Osteocyte (in vitro differentiated cells): ENCODE results near the gene LAMC1. TPM values are rescaled to one million over a fixed set of nuclear protein-coding genes. Genes with fewer than 3 reads are reported as not detected.

ENCODE experiments used
- DNase-seq: peaks from one replicate; pipeline ENCODE4 v3.0.0; 2021; ENCODE audit warnings: mixed read lengths; ENCODE audit not compliant: unreplicated experiment; ENCODE audit errors: extremely low spot score
- H3K27ac Mint-ChIP-seq: one replicate; pipeline ENCODE4 v1.8.0; 2021; ENCODE audit warnings: mild to moderate bottlenecking, mixed read lengths; ENCODE audit not compliant: unreplicated experiment
- H3K27me3 Mint-ChIP-seq: one replicate; pipeline ENCODE4 v1.8.0; 2021; ENCODE audit warnings: mixed read lengths; ENCODE audit not compliant: unreplicated experiment
- H3K36me3 Mint-ChIP-seq: one replicate; pipeline ENCODE4 v1.8.0; 2021; ENCODE audit warnings: mixed read lengths; ENCODE audit not compliant: unreplicated experiment
- H3K4me1 Mint-ChIP-seq: one replicate; pipeline ENCODE4 v1.8.0; 2021; ENCODE audit warnings: mixed read lengths; ENCODE audit not compliant: unreplicated experiment
- H3K4me3 Mint-ChIP-seq: one replicate; pipeline ENCODE4 v1.8.0; 2021; ENCODE audit warnings: mild to moderate bottlenecking, moderate library complexity, mixed read lengths; ENCODE audit not compliant: unreplicated experiment
- H3K9me3 Mint-ChIP-seq: one replicate; pipeline ENCODE4 v1.8.0; 2021; ENCODE audit warnings: mixed read lengths; ENCODE audit not compliant: unreplicated experiment
- total RNA-seq: library from RNA; stranded (reverse); gene quantifications from 2 replicates; pipeline ENCODE4 v1.2.1, GENCODE V29; 2021
- TF ChIP-seq, protein P1 (sequence below): fragments of 200-600 bp; sonication (generic); IDR thresholded peaks from 2 replicates; pipeline ENCODE4 v1.5.0; 2021; ENCODE audit warnings: antibody characterized with exemption, mild to moderate bottlenecking, moderate library complexity

LAMC1 gene
- total RNA-seq, 1 donor from 2014 or later = 384 TPM

DNA sequence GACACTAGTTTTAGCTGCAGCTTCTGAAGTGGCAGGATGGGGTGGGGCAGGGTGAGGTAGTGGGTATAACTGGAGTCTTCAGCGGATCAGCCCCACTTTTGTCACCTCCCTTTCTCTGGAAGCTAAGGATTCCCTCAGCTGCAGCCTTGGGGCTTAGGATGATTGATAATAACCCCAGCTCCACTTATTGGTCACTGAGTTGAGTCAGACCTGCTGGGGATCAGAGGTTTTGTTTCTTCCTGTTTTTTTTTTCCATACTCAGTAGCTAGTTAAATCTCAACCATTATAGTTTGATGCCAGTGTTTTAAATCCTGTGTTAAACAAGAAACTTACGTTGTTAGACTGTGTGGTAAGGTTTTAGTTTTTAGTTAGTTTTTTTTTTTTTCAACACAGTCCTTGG lies 57.2 kb downstream of the LAMC1 start:
- Mint-ChIP-seq H3K4me1 (peaks cover 51% of the 10 kb centered on the region), H3K4me3 (no peak overlapping the region)
- no peak for DNase-seq

DNA sequence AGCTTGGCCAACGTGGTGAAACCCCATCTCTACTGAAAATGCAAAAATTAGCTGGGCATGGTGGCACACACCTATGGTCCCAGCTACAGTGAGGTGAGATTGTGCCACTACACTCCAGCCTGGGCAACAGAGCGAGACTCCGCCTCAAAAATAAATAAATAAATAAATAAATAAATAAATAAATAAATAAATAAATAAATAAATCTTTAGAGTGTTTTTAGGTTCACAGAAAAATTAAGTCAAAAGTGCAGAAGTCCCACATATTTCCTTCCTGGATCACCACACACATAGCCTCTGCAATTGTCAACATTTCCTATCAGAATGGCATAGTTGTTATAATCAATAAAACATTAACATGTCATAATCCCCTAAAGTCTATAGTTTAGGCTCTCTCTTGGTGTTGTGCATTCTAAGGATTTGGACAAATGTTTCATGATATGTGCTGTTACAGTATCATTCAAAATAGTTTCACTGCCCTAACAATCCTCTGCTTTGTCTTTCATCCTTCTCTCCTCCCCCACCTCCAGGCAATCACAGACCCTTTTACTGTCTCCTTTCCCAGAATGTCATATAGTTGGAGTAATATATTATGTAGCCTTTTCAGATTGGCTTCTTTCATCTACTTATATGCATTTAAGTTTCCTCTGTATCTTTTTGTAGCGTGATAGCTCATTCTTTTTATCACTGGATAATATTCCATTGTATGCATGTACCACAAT lies 58.3 kb downstream of the LAMC1 start:
- H3K4me3 Mint-ChIP-seq = no peak overlapping the region
- H3K36me3 Mint-ChIP-seq = no peaks in the 10 kb centered on the region
- H3K27me3 Mint-ChIP-seq = no peaks in the 10 kb centered on the region
- no peaks in the 10 kb centered on the region for H3K9me3 Mint-ChIP-seq
- TF ChIP-seq, protein P1, sequence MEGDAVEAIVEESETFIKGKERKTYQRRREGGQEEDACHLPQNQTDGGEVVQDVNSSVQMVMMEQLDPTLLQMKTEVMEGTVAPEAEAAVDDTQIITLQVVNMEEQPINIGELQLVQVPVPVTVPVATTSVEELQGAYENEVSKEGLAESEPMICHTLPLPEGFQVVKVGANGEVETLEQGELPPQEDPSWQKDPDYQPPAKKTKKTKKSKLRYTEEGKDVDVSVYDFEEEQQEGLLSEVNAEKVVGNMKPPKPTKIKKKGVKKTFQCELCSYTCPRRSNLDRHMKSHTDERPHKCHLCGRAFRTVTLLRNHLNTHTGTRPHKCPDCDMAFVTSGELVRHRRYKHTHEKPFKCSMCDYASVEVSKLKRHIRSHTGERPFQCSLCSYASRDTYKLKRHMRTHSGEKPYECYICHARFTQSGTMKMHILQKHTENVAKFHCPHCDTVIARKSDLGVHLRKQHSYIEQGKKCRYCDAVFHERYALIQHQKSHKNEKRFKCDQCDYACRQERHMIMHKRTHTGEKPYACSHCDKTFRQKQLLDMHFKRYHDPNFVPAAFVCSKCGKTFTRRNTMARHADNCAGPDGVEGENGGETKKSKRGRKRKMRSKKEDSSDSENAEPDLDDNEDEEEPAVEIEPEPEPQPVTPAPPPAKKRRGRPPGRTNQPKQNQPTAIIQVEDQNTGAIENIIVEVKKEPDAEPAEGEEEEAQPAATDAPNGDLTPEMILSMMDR = no peak
- peak overlapping the region; percentile 29 for H3K27ac Mint-ChIP-seq
- no peak for DNase-seq
- H3K4me1 Mint-ChIP-seq = peaks cover 40% of the 10 kb centered on the region

More for the DNA sequence above, 57.2 kb downstream of the LAMC1 start:
- TF ChIP-seq, protein P1 = no peak
- Mint-ChIP-seq H3K36me3 (no peaks in the 10 kb centered on the region), H3K9me3 (no peaks in the 10 kb centered on the region), H3K27me3 (no peaks in the 10 kb centered on the region), H3K27ac (peak overlapping the region; percentile 33)

DNA sequence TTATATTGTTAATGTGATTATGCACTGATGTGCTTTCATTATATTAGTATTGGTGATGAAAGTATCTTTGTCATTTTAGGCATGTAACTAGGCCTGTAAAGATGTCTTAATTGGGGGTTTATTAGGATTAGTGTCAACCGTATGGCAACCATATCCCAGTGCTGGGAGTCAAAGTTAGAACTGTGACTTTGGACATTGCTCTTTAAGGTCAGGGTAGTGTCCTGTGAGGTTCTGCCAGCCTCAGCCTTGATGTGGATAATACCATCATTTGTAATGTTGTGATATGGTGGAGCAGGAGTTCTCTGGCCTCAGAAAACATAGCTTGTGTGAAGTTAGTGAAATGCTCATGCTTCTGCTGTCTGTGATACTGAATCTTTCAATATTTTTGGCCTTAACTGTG lies 59.4 kb downstream of the LAMC1 start:
- TF ChIP-seq, protein P1 = no peak
- no peaks in the 10 kb centered on the region for H3K27me3 Mint-ChIP-seq

DNA sequence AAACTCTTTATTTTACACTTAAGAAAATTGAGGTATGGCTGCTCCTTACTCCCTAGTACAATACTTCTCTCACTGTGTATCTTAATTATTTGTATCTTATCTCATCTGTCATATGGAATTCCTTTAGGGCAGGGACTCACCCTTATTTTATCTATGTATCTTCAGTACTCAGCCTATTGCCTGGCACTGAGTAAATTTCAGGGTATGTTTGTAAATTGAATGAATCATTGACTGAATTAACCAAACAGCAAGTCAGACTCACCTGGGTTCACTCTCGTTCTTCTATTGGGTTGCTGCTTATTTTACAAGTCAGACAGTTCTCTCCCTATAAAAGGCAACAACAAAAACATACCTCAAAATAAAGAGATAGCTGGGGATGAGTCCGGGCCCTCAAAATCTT lies 63.8 kb downstream of the LAMC1 start:
- no peak for DNase-seq
- Mint-ChIP-seq H3K36me3 (peaks cover 1% of the 10 kb centered on the region), H3K9me3 (no peaks in the 10 kb centered on the region), H3K4me3 (no peak overlapping the region), H3K27ac (no peak overlapping the region), H3K27me3 (no peaks in the 10 kb centered on the region), H3K4me1 (peaks cover 35% of the 10 kb centered on the region)
- TF ChIP-seq, protein P1 = no peak

More for the DNA sequence above, 59.4 kb downstream of the LAMC1 start:
- Mint-ChIP-seq H3K4me1 (peaks cover 33% of the 10 kb centered on the region), H3K9me3 (no peaks in the 10 kb centered on the region), H3K36me3 (no peaks in the 10 kb centered on the region), H3K4me3 (no peak overlapping the region), H3K27ac (no peak overlapping the region)
- no peak for DNase-seq

DNA sequence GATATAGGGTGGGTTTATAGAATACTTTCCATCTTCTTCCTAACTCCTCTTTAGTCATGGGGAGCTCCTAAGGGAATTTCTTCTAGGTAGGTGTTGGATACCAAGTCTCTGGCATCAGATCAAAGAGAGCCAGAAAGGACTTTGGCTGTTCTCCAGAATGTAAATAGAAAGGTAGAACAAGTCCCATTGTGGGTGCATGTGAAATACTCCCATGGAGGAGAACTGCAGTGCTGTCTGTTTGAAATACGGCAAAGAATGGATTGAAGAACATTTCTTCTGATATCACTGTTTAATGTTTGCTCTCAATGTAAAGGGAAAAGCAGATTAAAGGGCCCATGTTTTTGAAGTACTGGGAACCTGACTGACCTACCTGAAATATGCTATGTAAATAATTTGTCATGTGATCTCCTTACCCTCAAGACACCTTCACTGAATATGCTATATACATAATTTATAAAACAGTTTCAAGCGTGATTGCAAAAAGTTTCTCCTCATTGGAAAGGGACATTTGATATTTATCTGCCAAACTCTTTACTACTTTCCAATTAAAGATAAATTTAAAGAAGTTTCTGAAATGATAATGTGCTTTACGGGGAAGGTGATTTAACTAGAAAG lies 65.9 kb downstream of the LAMC1 start:
- TF ChIP-seq, protein P1 = no peak
- no peak overlapping the region for H3K27ac Mint-ChIP-seq
- H3K36me3 Mint-ChIP-seq = peaks cover 2% of the 10 kb centered on the region
- peaks cover 54% of the 10 kb centered on the region for H3K4me1 Mint-ChIP-seq
- no peak overlapping the region for H3K4me3 Mint-ChIP-seq
- no peaks in the 10 kb centered on the region for H3K27me3 Mint-ChIP-seq
- no peaks in the 10 kb centered on the region for H3K9me3 Mint-ChIP-seq
- DNase-seq = no peak
